ENCODE measurements around the gene ZKSCAN8. TPM values are rescaled to one million over a fixed set of nuclear protein-coding genes. Genes with fewer than 3 reads are reported as not detected.
A peak's percentile ranks its signal among the peaks of the same experiment; 100 is the strongest.

The ZKSCAN8 gene
- total RNA-seq, 1 donor from 2014 or later = 20.9 TPM

DNA sequence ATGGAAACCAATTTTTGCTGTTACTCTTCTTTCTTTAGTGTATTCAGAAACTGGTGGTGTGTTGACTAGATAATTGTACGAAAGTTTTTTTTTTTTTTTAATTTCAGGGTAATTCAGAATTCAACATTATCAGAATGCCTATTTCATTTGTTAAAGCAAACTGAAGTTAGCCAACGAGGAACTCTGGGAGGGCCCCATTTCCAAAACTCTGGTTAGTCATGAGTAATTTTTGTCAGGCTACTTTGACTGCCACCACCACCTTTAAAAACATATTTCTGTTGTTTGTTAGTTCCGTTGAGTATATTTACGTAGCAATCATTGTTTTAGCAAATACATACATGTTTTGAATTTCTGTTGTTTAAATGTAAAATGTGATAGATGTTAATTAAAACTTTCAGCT is 763 bp downstream of the ZKSCAN8 start:
- H3K9me3 ChIP-seq = no peaks in the 10 kb centered on the region
- no peak overlapping the region for H3K27ac ChIP-seq
- DNase-seq (no peak), ATAC-seq (no peak)
- peak overlapping the region; percentile 83 for H3K4me3 ChIP-seq
- peaks cover 21% of the 10 kb centered on the region for H3K4me1 ChIP-seq
- peaks cover 23% of the 10 kb centered on the region for H3K36me3 ChIP-seq
- intact Hi-C loops (cut with DNase I) = no loop called here
- TF ChIP-seq, protein P1, sequence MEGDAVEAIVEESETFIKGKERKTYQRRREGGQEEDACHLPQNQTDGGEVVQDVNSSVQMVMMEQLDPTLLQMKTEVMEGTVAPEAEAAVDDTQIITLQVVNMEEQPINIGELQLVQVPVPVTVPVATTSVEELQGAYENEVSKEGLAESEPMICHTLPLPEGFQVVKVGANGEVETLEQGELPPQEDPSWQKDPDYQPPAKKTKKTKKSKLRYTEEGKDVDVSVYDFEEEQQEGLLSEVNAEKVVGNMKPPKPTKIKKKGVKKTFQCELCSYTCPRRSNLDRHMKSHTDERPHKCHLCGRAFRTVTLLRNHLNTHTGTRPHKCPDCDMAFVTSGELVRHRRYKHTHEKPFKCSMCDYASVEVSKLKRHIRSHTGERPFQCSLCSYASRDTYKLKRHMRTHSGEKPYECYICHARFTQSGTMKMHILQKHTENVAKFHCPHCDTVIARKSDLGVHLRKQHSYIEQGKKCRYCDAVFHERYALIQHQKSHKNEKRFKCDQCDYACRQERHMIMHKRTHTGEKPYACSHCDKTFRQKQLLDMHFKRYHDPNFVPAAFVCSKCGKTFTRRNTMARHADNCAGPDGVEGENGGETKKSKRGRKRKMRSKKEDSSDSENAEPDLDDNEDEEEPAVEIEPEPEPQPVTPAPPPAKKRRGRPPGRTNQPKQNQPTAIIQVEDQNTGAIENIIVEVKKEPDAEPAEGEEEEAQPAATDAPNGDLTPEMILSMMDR (IDR thresholded peaks at IDR 0.05) = no peak
- H3K27me3 ChIP-seq = no peaks in the 10 kb centered on the region

DNA sequence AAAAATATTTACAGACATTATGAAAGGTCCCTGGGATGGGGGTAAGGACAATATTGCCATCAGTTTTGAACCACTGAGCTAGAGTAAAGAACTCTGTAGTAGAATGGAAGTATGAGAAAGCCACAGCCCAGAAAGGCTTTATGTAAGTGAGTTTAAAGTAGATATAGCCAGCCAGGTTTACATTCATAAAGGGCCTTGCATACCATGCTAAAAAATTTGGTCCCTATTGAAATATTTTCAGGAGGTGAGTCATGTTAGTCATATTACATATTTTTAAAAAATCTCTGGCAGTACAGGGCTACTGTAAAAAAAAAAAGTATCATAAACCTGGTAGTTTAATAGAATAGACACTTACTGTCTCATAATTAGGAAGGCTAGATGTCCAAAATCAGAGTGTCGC is 3.5 kb downstream of the ZKSCAN8 start:
- Histone ChIP-seq H3K9me3 (no peaks in the 10 kb centered on the region), H3K36me3 (peaks cover 45% of the 10 kb centered on the region), H3K27me3 (no peaks in the 10 kb centered on the region), H3K27ac (no peak overlapping the region), H3K4me1 (peaks cover 13% of the 10 kb centered on the region), H3K4me3 (no peak overlapping the region)
- ATAC-seq (no peak), DNase-seq (no peak)
- TF ChIP-seq, protein P1 (IDR thresholded peaks at IDR 0.05) = no peak
- intact Hi-C loops (cut with DNase I) = no loop called here

DNA sequence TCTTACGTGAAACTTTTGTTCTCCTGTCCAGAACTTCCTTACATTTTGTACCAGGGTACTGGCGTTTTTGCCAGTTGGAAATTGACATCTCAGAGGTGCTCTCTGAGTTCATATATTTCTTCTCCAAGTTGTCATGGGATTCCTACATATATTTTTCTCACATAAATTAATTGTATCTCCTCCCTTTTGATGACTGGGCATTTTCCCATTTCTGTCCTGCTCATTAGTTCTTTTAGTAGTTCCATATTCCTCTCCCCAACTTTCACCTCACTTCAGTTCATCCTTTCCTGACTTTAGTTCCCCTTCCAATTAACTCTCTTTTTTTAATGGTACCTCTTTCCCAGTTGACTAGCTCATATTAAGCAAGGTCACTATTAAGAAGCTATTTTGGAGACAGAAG is 10.8 kb downstream of the ZKSCAN8 start:
- DNase-seq (no peak), ATAC-seq (no peak)
- no peaks in the 10 kb centered on the region for H3K27me3 ChIP-seq
- H3K9me3 ChIP-seq = no peaks in the 10 kb centered on the region
- no peaks in the 10 kb centered on the region for H3K4me1 ChIP-seq
- H3K4me3 ChIP-seq = no peak overlapping the region
- no peak overlapping the region for H3K27ac ChIP-seq
- peaks cover 95% of the 10 kb centered on the region for H3K36me3 ChIP-seq
- TF ChIP-seq, protein P1 (IDR thresholded peaks at IDR 0.05) = no peak
- intact Hi-C loops (cut with DNase I) = no loop called here

DNA sequence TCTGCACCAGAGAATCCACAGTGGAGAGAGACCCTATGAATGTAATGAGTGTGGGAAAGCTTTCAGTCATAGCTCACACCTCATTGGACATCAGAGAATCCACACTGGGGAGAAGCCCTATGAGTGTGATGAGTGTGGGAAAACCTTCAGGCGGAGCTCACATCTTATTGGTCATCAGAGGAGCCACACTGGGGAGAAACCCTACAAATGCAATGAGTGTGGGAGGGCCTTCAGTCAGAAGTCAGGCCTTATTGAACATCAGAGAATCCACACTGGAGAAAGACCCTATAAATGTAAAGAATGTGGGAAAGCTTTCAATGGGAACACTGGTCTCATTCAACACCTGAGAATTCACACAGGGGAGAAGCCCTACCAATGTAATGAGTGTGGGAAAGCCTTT is 11.9 kb downstream of the ZKSCAN8 start:
- intact Hi-C loops (cut with DNase I) = no loop called here
- TF ChIP-seq, protein P1 (IDR thresholded peaks at IDR 0.05) = no peak
- peaks cover 93% of the 10 kb centered on the region for H3K36me3 ChIP-seq

DNA sequence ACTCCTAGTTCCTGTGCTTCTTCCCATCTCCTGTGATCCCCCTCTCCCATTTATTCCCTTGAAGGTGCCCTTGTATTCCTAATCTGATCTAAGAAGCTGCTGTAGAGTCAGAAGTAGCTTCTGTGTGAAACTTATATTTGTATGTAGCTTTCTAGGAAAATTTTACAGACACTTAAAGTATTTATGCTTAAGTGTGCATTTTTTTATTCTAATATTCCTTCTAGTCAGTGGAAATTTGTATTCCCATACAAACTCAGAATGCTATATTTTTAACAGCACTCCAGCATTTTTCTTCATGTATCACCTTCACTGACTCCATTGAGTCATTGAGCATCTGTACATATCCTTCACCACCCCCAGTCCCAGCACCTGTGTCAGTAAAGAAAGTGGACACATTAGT is 12.7 kb downstream of the ZKSCAN8 start:
- H3K4me3 ChIP-seq = no peak overlapping the region
- DNase-seq (no peak), ATAC-seq (no peak)
- no peaks in the 10 kb centered on the region for H3K9me3 ChIP-seq
- H3K4me1 ChIP-seq = no peaks in the 10 kb centered on the region
- H3K27ac ChIP-seq = no peak overlapping the region
- H3K36me3 ChIP-seq = peaks cover 85% of the 10 kb centered on the region
- no peaks in the 10 kb centered on the region for H3K27me3 ChIP-seq
- intact Hi-C loops (cut with DNase I) = no loop called here
- TF ChIP-seq, protein P1 (IDR thresholded peaks at IDR 0.05) = no peak

More for the DNA sequence above, 11.9 kb downstream of the ZKSCAN8 start:
- no peaks in the 10 kb centered on the region for H3K27me3 ChIP-seq
- ATAC-seq (no peak), DNase-seq (no peak)
- no peaks in the 10 kb centered on the region for H3K4me1 ChIP-seq
- no peaks in the 10 kb centered on the region for H3K9me3 ChIP-seq
- no peak overlapping the region for H3K4me3 ChIP-seq
- no peak overlapping the region for H3K27ac ChIP-seq

DNA sequence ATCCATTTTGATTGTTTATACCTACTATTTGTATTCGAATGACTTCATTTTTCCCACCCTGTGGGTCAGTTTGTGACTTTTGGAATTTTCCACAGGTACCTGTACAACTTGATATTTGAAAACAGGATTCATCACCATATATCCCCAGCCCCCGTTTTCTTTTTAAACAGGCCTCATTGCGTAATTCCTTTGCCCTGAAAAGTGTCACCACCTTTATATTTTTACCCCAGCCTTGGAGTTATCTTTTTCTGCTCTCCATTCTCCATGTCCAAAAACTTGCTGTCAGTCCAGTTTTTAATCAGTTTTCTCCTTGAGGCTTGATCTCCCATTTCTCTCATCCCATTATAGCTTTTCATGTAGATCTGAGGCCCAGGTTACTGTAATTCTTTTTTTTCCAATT is 16.6 kb downstream of the ZKSCAN8 start:
- Histone ChIP-seq H3K36me3 (peaks cover 45% of the 10 kb centered on the region), H3K4me1 (peaks cover 5% of the 10 kb centered on the region), H3K27ac (no peak overlapping the region), H3K9me3 (no peaks in the 10 kb centered on the region), H3K4me3 (no peak overlapping the region), H3K27me3 (no peaks in the 10 kb centered on the region)
- intact Hi-C loops (cut with DNase I) = no loop called here
- ATAC-seq (no peak), DNase-seq (no peak)
- TF ChIP-seq, protein P1 (IDR thresholded peaks at IDR 0.05) = no peak
